GM19025 (cell line): ENCODE data around the gene STRIP1.
A peak's percentile ranks its signal among the peaks of the same experiment; 100 is the strongest.

Experiments used
- ATAC-seq: cut with Tn5 transposase; IDR thresholded peaks from one replicate; pipeline ENCODE4 v1.9.1; 2021; ENCODE audit warnings: mild to moderate bottlenecking, low read depth, moderate library complexity; ENCODE audit not compliant: unreplicated experiment

The STRIP1 gene

GRCh38 chr1:110034451-110035235 lies at the start of gene STRIP1:
TSS of gene STRIP1 (plus strand) at chr1:110034624. CDS start at chr1:110034638, 14 bp downstream.
- ATAC-seq: peak; percentile 79

- ATAC-seq: no peak
Observed at GRCh38 chr1:109985247-109986053, 49.0 kb upstream of the STRIP1 start.

- no peak for ATAC-seq
Observed at GRCh38 chr1:109986054-109986444, 48.4 kb upstream of the STRIP1 start.

GRCh38 chr1:109988349-109988914 lies 46.0 kb upstream of the STRIP1 start:
- ATAC-seq: no peak

GRCh38 chr1:109989506-109990301 lies 44.7 kb upstream of the STRIP1 start:
- no peak for ATAC-seq

GRCh38 chr1:109990302-109990653 lies 44.1 kb upstream of the STRIP1 start:
- no peak for ATAC-seq

GRCh38 chr1:109991400-109991925 lies 43.0 kb upstream of the STRIP1 start:
- no peak for ATAC-seq

- ATAC-seq: no peak
Observed at GRCh38 chr1:109993885-109994284, 40.5 kb upstream of the STRIP1 start.

- ATAC-seq: no peak
Observed at GRCh38 chr1:109994654-109995053, 39.8 kb upstream of the STRIP1 start.

- no peak for ATAC-seq
Observed at GRCh38 chr1:109995536-109995935, 38.9 kb upstream of the STRIP1 start.

- no peak for ATAC-seq
Observed at GRCh38 chr1:109996476-109996875, 37.9 kb upstream of the STRIP1 start.

GRCh38 chr1:109997204-109997866 lies 37.1 kb upstream of the STRIP1 start:
- no peak for ATAC-seq

GRCh38 chr1:109997867-109998229 lies 36.6 kb upstream of the STRIP1 start:
- ATAC-seq: no peak

- no peak for ATAC-seq
Observed at GRCh38 chr1:110002695-110003094, 31.7 kb upstream of the STRIP1 start.

GRCh38 chr1:110003747-110004428 lies 30.5 kb upstream of the STRIP1 start:
- peak; percentile 73 for ATAC-seq

- ATAC-seq: no peak
Observed at GRCh38 chr1:110004583-110004982, 29.8 kb upstream of the STRIP1 start.

- ATAC-seq: no peak
Observed at GRCh38 chr1:110005971-110006370, 28.5 kb upstream of the STRIP1 start.

GRCh38 chr1:110006516-110006915 lies 27.9 kb upstream of the STRIP1 start:
- no peak for ATAC-seq

- ATAC-seq: no peak
Observed at GRCh38 chr1:110007046-110007830, 27.2 kb upstream of the STRIP1 start.
